ENCODE data around the gene PPP1R3G. TPM values are rescaled to one million over a fixed set of nuclear protein-coding genes. Genes with fewer than 3 reads are reported as not detected.

PPP1R3G gene
- total and polyA plus RNA-seq, 2 of the 13 experiments (the other 11 are each of a cell fraction or from before 2014, with no cell fraction given) = 1.2 to 1.3 TPM

DNA sequence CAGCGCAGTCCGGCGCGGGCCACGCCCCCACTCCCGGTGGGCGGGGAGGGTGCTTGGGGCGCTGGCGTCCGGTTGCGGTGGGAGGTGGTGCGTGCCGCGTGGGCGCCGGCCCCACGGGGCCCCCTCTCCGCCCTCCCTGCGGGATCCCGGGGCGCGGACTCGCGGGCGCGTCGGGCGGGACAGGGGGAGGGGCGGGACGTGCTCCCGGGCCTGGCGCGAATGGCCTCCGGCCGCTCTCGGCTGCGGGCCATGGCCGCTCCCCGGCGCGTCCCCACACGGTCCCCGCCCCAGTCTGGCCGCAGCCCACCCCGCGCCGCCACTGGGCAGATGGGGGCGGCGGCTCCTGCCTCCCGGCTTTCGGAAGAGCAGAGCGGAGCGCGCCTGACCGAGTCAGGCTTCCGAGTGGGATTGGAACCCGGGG lies 771 bp upstream of the PPP1R3G start (continued):
- TF ChIP-seq NR0B2 (CRISPR knock-in tag; IDR thresholded peaks at IDR 0.05) (0 out of 2 replicates have a peak, but pooled peaks have one; percentile 35), ZNF709 (CRISPR knock-in tag; IDR thresholded peaks at IDR 0.05) (peak; percentile 51; the same call in 1 of the 2 replicates), ZFX (CRISPR knock-in tag; IDR thresholded peaks at IDR 0.05; ENCODE audit: low read depth) (peak; percentile 94), BRD4 (CRISPR knock-in tag; IDR thresholded peaks at IDR 0.05) (peak; percentile 46; the same call in 1 of the 2 replicates), MYPOP (CRISPR knock-in tag; IDR thresholded peaks at IDR 0.05) (0 out of 2 replicates have a peak, but pooled peaks have one; percentile 36), GABPB1 (CRISPR knock-in tag; IDR thresholded peaks at IDR 0.05) (0 out of 2 replicates have a peak, but pooled peaks have one; percentile 4), SP4 (CRISPR knock-in tag; IDR thresholded peaks at IDR 0.05) (peak; percentile 67), JARID2 (CRISPR knock-in tag; IDR thresholded peaks at IDR 0.05; ENCODE audit: insufficient replicate concordance) (no peak), RNF2 (conservative IDR thresholded peaks at IDR 0.05; ENCODE audit: low read depth) (0 out of 2 replicates have a peak, but pooled peaks have one; percentile 42), SALL1 (CRISPR knock-in tag; IDR thresholded peaks at IDR 0.05) (peak; percentile 59), ZNF567 (CRISPR knock-in tag; IDR thresholded peaks at IDR 0.05; ENCODE audit: borderline replicate concordance) (peak; percentile 64; the same call in 1 of the 2 replicates), AGO2 (optimal IDR thresholded peaks at IDR 0.05; ENCODE audit: low read depth, low read length) (no peak)
- TF ChIP-seq, protein P1, sequence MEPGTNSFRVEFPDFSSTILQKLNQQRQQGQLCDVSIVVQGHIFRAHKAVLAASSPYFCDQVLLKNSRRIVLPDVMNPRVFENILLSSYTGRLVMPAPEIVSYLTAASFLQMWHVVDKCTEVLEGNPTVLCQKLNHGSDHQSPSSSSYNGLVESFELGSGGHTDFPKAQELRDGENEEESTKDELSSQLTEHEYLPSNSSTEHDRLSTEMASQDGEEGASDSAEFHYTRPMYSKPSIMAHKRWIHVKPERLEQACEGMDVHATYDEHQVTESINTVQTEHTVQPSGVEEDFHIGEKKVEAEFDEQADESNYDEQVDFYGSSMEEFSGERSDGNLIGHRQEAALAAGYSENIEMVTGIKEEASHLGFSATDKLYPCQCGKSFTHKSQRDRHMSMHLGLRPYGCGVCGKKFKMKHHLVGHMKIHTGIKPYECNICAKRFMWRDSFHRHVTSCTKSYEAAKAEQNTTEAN (CRISPR knock-in tag; conservative IDR thresholded peaks at IDR 0.05) = peak; percentile 61; the same call in 1 of the 2 replicates
- TF ChIP-seq, protein P2, sequence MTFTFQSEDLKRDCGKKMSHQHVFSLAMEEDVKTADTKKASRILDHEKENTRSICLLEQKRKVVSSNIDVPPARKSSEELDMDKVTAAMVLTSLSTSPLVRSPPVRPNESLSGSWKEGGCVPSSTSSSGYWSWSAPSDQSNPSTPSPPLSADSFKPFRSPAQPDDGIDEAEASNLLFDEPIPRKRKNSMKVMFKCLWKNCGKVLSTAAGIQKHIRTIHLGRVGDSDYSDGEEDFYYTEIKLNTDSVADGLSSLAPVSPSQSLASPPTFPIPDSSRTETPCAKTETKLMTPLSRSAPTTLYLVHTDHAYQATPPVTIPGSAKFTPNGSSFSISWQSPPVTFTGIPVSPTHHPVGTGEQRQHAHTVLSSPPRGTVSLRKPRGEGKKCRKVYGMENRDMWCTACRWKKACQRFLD (CRISPR knock-in tag; IDR thresholded peaks at IDR 0.05; ENCODE audit: borderline replicate concordance) = 0 out of 2 replicates have a peak, but pooled peaks have one; percentile 34
- TF ChIP-seq, protein P3, sequence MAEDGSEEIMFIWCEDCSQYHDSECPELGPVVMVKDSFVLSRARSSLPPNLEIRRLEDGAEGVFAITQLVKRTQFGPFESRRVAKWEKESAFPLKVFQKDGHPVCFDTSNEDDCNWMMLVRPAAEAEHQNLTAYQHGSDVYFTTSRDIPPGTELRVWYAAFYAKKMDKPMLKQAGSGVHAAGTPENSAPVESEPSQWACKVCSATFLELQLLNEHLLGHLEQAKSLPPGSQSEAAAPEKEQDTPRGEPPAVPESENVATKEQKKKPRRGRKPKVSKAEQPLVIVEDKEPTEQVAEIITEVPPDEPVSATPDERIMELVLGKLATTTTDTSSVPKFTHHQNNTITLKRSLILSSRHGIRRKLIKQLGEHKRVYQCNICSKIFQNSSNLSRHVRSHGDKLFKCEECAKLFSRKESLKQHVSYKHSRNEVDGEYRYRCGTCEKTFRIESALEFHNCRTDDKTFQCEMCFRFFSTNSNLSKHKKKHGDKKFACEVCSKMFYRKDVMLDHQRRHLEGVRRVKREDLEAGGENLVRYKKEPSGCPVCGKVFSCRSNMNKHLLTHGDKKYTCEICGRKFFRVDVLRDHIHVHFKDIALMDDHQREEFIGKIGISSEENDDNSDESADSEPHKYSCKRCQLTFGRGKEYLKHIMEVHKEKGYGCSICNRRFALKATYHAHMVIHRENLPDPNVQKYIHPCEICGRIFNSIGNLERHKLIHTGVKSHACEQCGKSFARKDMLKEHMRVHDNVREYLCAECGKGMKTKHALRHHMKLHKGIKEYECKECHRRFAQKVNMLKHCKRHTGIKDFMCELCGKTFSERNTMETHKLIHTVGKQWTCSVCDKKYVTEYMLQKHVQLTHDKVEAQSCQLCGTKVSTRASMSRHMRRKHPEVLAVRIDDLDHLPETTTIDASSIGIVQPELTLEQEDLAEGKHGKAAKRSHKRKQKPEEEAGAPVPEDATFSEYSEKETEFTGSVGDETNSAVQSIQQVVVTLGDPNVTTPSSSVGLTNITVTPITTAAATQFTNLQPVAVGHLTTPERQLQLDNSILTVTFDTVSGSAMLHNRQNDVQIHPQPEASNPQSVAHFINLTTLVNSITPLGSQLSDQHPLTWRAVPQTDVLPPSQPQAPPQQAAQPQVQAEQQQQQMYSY (CRISPR knock-in tag; IDR thresholded peaks at IDR 0.05) = peak; percentile 49; the same call in 1 of the 2 replicates
- TF ChIP-seq, protein P4, sequence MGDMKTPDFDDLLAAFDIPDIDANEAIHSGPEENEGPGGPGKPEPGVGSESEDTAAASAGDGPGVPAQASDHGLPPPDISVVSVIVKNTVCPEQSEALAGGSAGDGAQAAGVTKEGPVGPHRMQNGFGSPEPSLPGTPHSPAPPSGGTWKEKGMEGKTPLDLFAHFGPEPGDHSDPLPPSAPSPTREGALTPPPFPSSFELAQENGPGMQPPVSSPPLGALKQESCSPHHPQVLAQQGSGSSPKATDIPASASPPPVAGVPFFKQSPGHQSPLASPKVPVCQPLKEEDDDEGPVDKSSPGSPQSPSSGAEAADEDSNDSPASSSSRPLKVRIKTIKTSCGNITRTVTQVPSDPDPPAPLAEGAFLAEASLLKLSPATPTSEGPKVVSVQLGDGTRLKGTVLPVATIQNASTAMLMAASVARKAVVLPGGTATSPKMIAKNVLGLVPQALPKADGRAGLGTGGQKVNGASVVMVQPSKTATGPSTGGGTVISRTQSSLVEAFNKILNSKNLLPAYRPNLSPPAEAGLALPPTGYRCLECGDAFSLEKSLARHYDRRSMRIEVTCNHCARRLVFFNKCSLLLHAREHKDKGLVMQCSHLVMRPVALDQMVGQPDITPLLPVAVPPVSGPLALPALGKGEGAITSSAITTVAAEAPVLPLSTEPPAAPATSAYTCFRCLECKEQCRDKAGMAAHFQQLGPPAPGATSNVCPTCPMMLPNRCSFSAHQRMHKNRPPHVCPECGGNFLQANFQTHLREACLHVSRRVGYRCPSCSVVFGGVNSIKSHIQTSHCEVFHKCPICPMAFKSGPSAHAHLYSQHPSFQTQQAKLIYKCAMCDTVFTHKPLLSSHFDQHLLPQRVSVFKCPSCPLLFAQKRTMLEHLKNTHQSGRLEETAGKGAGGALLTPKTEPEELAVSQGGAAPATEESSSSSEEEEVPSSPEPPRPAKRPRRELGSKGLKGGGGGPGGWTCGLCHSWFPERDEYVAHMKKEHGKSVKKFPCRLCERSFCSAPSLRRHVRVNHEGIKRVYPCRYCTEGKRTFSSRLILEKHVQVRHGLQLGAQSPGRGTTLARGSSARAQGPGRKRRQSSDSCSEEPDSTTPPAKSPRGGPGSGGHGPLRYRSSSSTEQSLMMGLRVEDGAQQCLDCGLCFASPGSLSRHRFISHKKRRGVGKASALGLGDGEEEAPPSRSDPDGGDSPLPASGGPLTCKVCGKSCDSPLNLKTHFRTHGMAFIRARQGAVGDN (CRISPR knock-in tag; IDR thresholded peaks at IDR 0.05) = peak; percentile 95
